Trophoblast cell (in vitro differentiated cells and primary cell): ENCODE data around the gene CHMP6.

Source experiments
- DNase-seq, 2 donors: peaks; one replicate each; pipeline ENCODE4 v3.0.0-alpha.2; 2016
- H2AFZ ChIP-seq: 2 replicates; pipeline ENCODE4 v1.6.1; 2013; ENCODE audit warnings: low read length, moderate library complexity, mild to moderate bottlenecking; ENCODE audit not compliant: insufficient read depth, poor library complexity
- H2AK5ac ChIP-seq: 2 replicates; pipeline ENCODE4 v1.6.1; 2013; ENCODE audit warnings: mild to moderate bottlenecking, low read length
- H2BK120ac ChIP-seq: 2 replicates; pipeline ENCODE4 v1.6.1; 2013; ENCODE audit warnings: low read length, mild to moderate bottlenecking, moderate library complexity; ENCODE audit not compliant: insufficient read depth, poor library complexity
- H2BK12ac ChIP-seq: 2 replicates; pipeline ENCODE4 v1.6.1; 2013; ENCODE audit warnings: mild to moderate bottlenecking, low read length, moderate library complexity
- H2BK5ac ChIP-seq: 2 replicates; pipeline ENCODE4 v1.6.1; 2013; ENCODE audit warnings: low read length, low read depth, moderate library complexity, mild to moderate bottlenecking; ENCODE audit not compliant: poor library complexity
- H3K14ac ChIP-seq: 2 replicates; pipeline ENCODE4 v1.6.1; 2013; ENCODE audit warnings: mild to moderate bottlenecking, low read length
- H3K18ac ChIP-seq: 2 replicates; pipeline ENCODE4 v1.6.1; 2013; ENCODE audit warnings: mild to moderate bottlenecking, low read length
- H3K23ac ChIP-seq: 2 replicates; pipeline ENCODE4 v1.6.1; 2013; ENCODE audit warnings: low read length
- H3K27ac ChIP-seq: 2 replicates; pipeline ENCODE4 v1.5.1; 2013; ENCODE audit warnings: low read depth, mild to moderate bottlenecking, inconsistent platforms, low read length, moderate library complexity
- H3K27me3 ChIP-seq: 2 replicates; pipeline ENCODE4 v1.6.1; 2013; ENCODE audit warnings: inconsistent platforms, mild to moderate bottlenecking, low read length, moderate library complexity; ENCODE audit not compliant: insufficient read depth
- H3K36me3 ChIP-seq, 2 experiments: 1 replicate in 1 of 2; 2 replicates in 1 of 2; pipeline ENCODE4 v1.6.1; 2013; ENCODE audit warnings: low read length in 2 of 2, mild to moderate bottlenecking in 2 of 2, moderate library complexity in 1 of 2; ENCODE audit not compliant: insufficient read depth in 2 of 2, control insufficient read depth in 1 of 2
- H3K4ac ChIP-seq: 2 replicates; pipeline ENCODE4 v1.6.1; 2013; ENCODE audit warnings: low read depth, mild to moderate bottlenecking, low read length, moderate library complexity
- H3K4me1 ChIP-seq, 2 experiments: 1 replicate in 1 of 2; 2 replicates in 1 of 2; pipeline ENCODE4 v1.6.1; 2013; ENCODE audit warnings: low read length in 2 of 2, mild to moderate bottlenecking in 2 of 2, moderate library complexity in 1 of 2; ENCODE audit not compliant: insufficient read depth in 2 of 2, control insufficient read depth in 1 of 2
- H3K4me2 ChIP-seq: 2 replicates; pipeline ENCODE4 v1.6.1; 2013; ENCODE audit warnings: inconsistent platforms, mild to moderate bottlenecking, low read length, moderate library complexity
- H3K4me3 ChIP-seq: 2 replicates; pipeline ENCODE4 v1.5.1; 2013; ENCODE audit warnings: mild to moderate bottlenecking, low read depth, low read length, inconsistent platforms
- H3K79me1 ChIP-seq: one replicate; pipeline ENCODE4 v1.6.1; 2013; ENCODE audit warnings: low read length
- H3K79me2 ChIP-seq: 2 replicates; pipeline ENCODE4 v1.6.1; 2013; ENCODE audit warnings: low read length, mild to moderate bottlenecking; ENCODE audit not compliant: control insufficient read depth, insufficient read depth, poor library complexity
- H3K9ac ChIP-seq: 2 replicates; pipeline ENCODE4 v1.6.1; 2013; ENCODE audit warnings: mild to moderate bottlenecking, low read length
- H3K9me3 ChIP-seq: 2 replicates; pipeline ENCODE4 v1.6.1; 2013; ENCODE audit warnings: low read depth, mild to moderate bottlenecking, control low read depth, inconsistent platforms, low read length; ENCODE audit not compliant: insufficient read depth
- H4K12ac ChIP-seq: 2 replicates; pipeline ENCODE4 v1.6.1; 2013; ENCODE audit warnings: low read depth, mild to moderate bottlenecking, low read length, moderate library complexity
- H4K8ac ChIP-seq: 2 replicates; pipeline ENCODE4 v1.6.1; 2013; ENCODE audit warnings: low read depth, mild to moderate bottlenecking, low read length, moderate library complexity
- H4K91ac ChIP-seq: one replicate; pipeline ENCODE4 v1.6.1; 2013; ENCODE audit warnings: low read depth, mild to moderate bottlenecking, low read length, moderate library complexity
- WGBS: extraction: QIAGEN DNeasy Blood & Tissue Kit; methylation state at CpG from one replicate; pipeline ENCODE4 v1.1.7; 2013; ENCODE audit warnings: missing lambda C conversion rate; ENCODE audit not compliant: insufficient read length, insufficient coverage; ENCODE audit errors: extremely low coverage; 5-methylcytosine and 5-hydroxymethylcytosine counted together

CHMP6 gene

DNA sequence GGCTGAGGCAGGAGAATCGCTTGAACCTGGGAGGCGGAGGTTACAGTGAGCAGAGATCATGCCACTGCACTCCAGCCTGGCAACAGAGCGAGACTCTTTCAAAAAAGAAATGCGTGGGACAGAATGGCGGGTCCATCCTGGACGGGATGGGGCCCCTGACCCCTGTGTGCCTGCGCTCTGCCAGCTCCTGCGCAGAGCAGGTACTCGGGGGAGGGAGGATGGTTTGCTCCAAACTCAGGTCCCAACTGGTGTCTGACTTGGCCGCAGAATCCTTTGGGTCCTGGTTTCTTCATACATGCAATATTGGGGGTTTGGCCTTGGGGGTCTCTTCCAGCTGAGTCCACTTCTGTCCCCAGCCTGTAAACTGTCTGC lies 10.4 kb downstream of the CHMP6 start:
- Histone ChIP-seq H2BK5ac (no peak overlapping the region), H2BK12ac (no peak overlapping the region), H2AK5ac (no peak overlapping the region), H3K27ac (no peak overlapping the region), H3K79me1 (no peaks in the 10 kb centered on the region), H2AFZ (no peak overlapping the region), H3K4me3 (no peak overlapping the region), H3K4me2 (no peak overlapping the region), H3K9me3 (peaks cover 3% of the 10 kb centered on the region), H2BK120ac (no peak overlapping the region), H3K23ac (no peak overlapping the region), H3K4ac (no peak overlapping the region), H4K8ac (no peak overlapping the region), H3K9ac (no peak overlapping the region), H3K36me3 (peaks cover 30 to 34% of the 10 kb centered on the region in 2 experiments), H3K14ac (no peak overlapping the region), H3K4me1 (no peaks in the 10 kb centered on the region), H3K79me2 (no peaks in the 10 kb centered on the region), H4K91ac (no peak overlapping the region), H3K27me3 (peaks cover 20% of the 10 kb centered on the region), H4K12ac (no peak overlapping the region), H3K18ac (no peak overlapping the region)
- DNase-seq: no peak
- no CpG with 5 or more reads among the region's 10 CpGs for WGBS

DNA sequence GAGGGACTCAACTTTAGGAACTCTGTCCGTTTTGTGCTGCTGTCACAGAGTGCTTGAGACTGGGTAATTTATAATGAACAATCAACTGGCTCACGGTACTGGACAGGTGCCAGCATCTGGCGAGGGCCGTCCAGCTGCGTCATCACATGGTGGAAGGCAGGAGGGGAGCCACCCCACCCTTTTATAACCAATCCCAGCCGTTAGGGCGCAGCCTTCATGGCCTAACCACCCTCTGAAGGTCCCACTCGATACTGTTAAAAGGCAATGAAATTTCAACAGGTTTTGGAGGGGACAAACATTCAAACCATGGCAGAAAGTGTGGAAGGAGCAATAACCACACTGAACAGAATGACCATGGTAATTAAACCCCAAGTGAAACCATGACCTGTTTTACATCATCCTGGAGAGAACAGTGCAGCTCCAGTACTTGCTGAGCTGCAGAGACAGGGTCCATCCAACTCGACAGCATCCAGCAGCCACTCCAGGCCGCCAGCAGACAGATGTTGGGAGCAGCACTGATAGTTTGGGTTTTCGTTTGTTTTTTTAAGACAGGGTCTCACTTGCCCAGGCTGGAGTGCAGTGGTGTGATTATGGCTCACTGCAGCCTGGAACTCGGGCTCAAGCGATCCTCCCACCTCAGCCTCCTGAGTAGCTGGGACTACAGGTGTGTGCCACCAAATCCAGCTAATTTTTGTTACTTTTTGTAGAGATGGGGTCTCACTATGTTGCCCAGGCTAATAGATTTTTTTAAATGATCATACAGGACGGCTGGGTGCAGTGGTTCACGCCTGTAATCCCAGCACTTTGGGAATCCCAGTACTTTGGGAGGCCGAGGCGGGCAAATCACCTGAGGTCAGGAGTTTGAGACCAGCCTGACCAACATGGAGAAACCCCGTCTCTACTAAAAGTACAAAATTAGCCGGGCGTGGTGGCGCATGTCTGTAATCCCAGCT lies 11.0 kb downstream of the CHMP6 start:
- Histone ChIP-seq H2BK120ac (no peak overlapping the region), H2BK12ac (no peak overlapping the region), H3K9me3 (peaks cover 3% of the 10 kb centered on the region), H2AK5ac (no peak overlapping the region), H3K9ac (no peak overlapping the region), H4K91ac (no peak overlapping the region), H2AFZ (no peak overlapping the region), H4K8ac (no peak overlapping the region), H3K23ac (no peak overlapping the region), H3K4ac (no peak overlapping the region), H3K79me2 (no peaks in the 10 kb centered on the region), H3K14ac (no peak overlapping the region), H3K4me3 (no peak overlapping the region), H3K79me1 (no peaks in the 10 kb centered on the region), H2BK5ac (no peak overlapping the region), H3K4me2 (no peak overlapping the region), H3K27ac (no peak overlapping the region), H3K36me3 (peaks cover 23 to 27% of the 10 kb centered on the region in 2 experiments), H3K18ac (no peak overlapping the region), H3K27me3 (peaks cover 20% of the 10 kb centered on the region), H4K12ac (no peak overlapping the region), H3K4me1 (no peaks in the 10 kb centered on the region)
- WGBS: no CpG with 5 or more reads among the region's 21 CpGs
- no peak for DNase-seq

DNA sequence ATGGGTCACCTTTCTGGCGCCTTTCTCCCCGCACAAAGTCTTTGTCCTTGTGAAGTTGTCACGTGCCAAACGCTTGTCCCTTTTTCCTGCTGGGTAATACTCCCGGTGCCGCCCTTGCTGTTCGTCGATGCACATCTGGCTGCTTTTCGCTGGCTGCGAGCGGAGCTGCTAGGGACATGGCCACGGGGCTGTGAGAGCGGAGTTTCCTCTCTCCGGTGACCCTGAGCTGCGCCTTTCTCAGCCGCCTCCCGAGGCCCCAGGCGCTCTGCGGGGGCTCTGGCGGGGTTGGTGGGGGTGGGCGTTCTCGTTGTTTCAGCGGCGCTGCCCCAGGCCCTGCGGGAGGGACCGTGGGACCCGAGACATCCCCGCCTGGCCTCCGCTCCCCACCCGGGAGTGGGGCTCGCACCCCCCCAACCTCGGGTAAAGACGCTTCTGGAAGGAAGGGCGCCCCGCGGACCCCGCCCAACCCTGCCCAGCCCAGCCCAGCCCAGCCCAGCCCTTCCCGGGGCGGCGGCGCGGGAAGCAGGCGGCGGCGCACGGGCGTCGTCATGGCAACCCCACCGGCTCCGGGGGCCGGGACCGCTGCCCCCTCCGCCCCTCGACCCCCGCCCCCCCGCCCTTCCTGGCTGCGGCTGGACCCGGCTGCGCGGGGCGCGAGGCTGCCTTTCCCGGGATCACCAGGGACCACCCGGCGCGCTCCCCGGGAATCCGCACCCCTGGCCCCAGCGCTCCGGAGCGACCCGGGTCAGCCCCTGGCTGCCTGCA lies 12.3 kb downstream of the CHMP6 start:
- peak in 1 of 2 donors; percentile 32 for DNase-seq
- no peak overlapping the region for H3K4ac ChIP-seq
- peaks cover 20% of the 10 kb centered on the region for H3K27me3 ChIP-seq
- no peak overlapping the region for H4K8ac ChIP-seq
- H3K4me1 ChIP-seq: no peaks in the 10 kb centered on the region
- H3K4me2 ChIP-seq: no peak overlapping the region
- no peak overlapping the region for H3K27ac ChIP-seq
- no peak overlapping the region for H2AFZ ChIP-seq
- H2BK120ac ChIP-seq: no peak overlapping the region
- H3K18ac ChIP-seq: no peak overlapping the region
- H2BK5ac ChIP-seq: no peak overlapping the region
- no peak overlapping the region for H2BK12ac ChIP-seq
- no peak overlapping the region for H4K91ac ChIP-seq
- H4K12ac ChIP-seq: no peak overlapping the region
- H2AK5ac ChIP-seq: no peak overlapping the region
- H3K9me3 ChIP-seq: peaks cover 3% of the 10 kb centered on the region
- H3K9ac ChIP-seq: no peak overlapping the region
- H3K79me2 ChIP-seq: no peaks in the 10 kb centered on the region
- H3K79me1 ChIP-seq: no peaks in the 10 kb centered on the region
- no CpG with 5 or more reads among the region's 72 CpGs for WGBS
- H3K23ac ChIP-seq: no peak overlapping the region
- H3K4me3 ChIP-seq: no peak overlapping the region
- no peak overlapping the region for H3K14ac ChIP-seq
- peaks cover 11 to 15% of the 10 kb centered on the region in 2 experiments for H3K36me3 ChIP-seq

DNA sequence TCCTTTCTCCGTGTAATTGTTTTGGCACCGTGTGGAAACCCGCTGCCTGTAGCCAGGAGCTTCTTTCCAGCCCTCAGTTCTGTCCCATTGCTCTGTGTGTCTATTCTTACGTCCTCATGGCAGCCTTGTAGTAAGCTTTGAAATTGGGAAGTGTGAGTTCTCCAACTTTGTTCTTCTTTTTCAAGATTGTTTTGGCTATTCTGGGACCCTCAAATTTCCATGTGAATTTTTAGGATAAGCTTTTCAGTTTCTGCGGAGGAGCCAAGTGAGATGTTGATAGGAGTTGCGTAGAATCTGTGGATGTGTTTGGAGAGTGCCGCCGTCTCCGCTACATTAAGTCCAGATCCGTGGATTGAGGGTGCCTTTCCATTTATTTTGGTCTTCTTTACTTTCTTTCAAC lies 15.2 kb downstream of the CHMP6 start:
- Histone ChIP-seq H3K4me2 (no peak overlapping the region), H4K12ac (no peak overlapping the region), H3K23ac (no peak overlapping the region), H3K14ac (no peak overlapping the region), H3K9me3 (peaks cover 3% of the 10 kb centered on the region), H2BK120ac (no peak overlapping the region), H2AK5ac (no peak overlapping the region), H3K36me3 (no peaks in the 10 kb centered on the region), H3K4me3 (no peak overlapping the region), H2BK12ac (no peak overlapping the region), H2BK5ac (no peak overlapping the region), H4K8ac (no peak overlapping the region), H3K4me1 (peaks cover 0 to 2% of the 10 kb centered on the region in 2 experiments), H3K18ac (no peak overlapping the region), H3K27me3 (peaks cover 20% of the 10 kb centered on the region), H3K79me2 (no peaks in the 10 kb centered on the region), H3K4ac (no peak overlapping the region), H2AFZ (no peak overlapping the region), H3K9ac (no peak overlapping the region), H3K79me1 (no peaks in the 10 kb centered on the region), H4K91ac (no peak overlapping the region), H3K27ac (no peak overlapping the region)
- DNase-seq: no peak
- no CpG with 5 or more reads among the region's 10 CpGs for WGBS
